NCI-H128 (cell line): Measurements from ENCODE around the gene ZNF507.

ENCODE experiments used
- DNase-seq: peaks from one replicate; lab custom pipeline; 2025; ENCODE audit not compliant: unreplicated experiment; lab: John Stamatoyannopoulos, UW

Gene ZNF507

GRCh38 chr19:32345261-32346207 is at the start of gene ZNF507:
Gene ZNF507 (plus strand): TSS chr19:32345610. CDS start chr19:32352831, 7,221 bp downstream.
- peak; percentile 34 for DNase-seq

- no peak for DNase-seq
Observed at GRCh38 chr19:32296694-32297093, 48.7 kb upstream of the ZNF507 start.

DNA sequence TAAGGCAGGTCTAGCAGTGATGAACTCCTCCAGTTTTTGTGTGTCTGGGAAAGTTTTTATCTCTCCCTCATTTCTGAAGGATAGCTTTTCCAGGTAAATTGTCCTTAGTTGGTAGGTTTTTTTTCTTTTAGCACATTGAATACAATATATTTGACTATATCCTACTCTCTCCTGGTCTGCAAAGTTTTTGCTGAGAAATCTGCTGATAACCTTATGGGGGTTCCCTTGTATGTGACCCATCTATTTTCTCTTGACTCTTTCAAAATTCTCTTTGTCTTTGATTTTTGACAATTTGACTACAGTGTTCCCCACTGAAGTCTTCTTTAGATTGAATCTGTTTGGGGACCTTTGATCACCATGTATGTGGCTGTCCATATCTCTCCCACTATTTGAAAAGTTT is 42.6 kb upstream of the ZNF507 start:
- no peak for DNase-seq

DNA sequence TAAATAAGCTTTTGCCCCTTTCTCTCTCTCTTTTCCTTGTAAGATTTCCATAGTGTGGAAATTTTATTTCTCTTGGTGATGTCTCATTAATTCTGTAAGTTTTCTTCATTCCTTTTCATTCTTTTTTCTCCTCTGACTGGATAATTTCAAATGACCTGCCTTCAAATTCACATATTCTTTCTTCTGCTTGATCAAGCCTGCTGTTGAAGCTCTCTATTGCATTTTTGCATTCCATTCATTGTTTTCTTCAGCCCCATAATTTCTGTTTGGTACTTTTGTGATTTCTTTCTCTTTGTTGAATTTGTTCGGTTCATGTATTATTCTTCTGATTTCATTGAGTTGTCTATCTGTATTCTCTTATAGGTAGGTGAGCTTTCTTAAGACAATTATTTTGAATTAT is 42.2 kb upstream of the ZNF507 start:
- DNase-seq: no peak

DNA sequence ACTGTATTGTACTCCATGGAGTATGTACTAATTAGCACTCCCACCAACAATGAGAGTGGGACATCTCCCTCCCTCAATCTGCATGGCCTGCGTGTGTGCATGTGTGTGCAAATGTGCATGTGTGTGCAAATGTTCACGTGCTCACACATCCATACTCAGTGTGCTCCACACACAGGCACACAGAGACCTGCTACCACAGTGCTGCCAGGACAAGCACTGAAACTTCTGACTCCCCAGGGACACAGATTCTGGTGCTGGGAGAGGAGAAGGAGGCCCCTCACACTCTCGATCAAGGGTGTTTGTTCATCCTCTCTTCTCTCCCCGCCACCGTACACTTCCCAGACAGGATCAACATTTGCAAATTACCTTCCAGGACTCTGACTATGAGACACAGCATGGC is 37.8 kb upstream of the ZNF507 start:
- DNase-seq: no peak

- no peak for DNase-seq
Observed at GRCh38 chr19:32308431-32309077, 36.9 kb upstream of the ZNF507 start.

- DNase-seq: no peak
Observed at GRCh38 chr19:32309711-32310390, 35.6 kb upstream of the ZNF507 start.

DNA sequence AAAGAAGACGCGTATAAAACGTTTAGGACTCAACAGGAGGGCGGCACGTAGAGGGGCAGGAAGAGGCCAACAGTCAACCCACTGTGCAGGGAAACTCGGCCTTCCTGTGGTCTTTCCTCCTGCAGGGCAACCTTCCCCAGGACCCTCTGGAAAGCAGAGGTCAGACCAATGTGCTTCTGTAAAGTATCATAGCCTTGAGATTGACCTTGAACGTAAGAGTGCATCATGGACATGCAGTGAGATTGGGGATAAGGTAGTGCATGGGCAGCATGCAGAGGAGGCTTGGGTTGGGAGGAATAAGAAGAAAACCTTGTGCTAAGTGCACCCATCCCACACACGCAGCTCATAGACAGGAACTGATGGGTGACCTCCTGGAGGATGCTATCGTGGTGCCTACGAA is 34.0 kb upstream of the ZNF507 start:
- no peak for DNase-seq

GRCh38 chr19:32313569-32314265 is 31.7 kb upstream of the ZNF507 start:
- DNase-seq: no peak

GRCh38 chr19:32316034-32316433 is 29.4 kb upstream of the ZNF507 start:
- DNase-seq: no peak

- DNase-seq: no peak
Observed at GRCh38 chr19:32317086-32317485, 28.3 kb upstream of the ZNF507 start.

DNA sequence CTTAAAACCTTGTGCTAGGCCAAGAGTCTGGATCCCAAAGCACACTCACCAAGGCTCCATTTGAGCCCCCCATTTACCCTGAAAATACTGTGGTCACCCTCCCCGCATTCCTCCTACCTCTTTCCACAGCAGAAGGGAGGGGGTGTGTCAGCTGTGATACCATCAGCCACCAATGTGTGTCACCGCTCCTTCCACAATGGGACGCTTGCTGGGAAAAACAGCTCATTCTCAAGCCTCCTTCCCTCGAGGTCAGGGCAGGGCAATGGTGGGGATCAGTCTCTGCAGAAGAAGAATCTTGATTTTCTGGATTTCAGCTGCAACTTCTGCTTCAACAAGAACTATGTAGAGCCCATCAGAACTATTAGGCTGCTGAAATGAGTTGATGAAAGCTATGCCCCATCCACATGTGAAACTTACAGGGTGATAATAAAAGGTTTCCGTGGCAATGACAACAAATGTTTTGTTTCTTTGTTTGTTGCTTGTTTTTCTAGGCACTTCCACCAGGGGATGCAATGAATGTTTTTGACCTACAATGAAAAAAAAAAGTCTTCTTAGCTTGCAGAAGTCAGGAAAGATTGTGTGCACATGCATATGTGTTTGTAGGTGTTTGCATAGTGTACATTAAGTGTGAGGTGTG is 26.4 kb upstream of the ZNF507 start:
- DNase-seq: no peak

DNA sequence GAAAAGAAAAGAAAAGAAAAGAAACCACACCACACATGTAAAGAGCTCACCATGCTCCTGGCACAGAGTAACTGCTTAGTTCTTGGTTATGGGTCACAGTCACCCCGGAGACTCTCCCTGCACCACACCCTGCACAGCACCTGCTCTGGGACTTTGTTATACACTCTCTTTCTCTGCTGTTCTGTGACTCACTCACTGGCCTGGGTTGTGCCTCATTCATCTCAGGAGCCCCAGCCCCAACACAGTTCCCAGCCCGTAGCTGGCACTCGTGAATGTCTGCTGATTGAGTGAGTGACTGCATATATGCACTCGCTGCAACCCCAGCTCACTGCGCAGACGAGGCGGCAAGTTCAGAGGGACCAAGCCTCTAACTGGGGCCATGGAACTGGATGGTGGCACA is 22.9 kb upstream of the ZNF507 start:
- DNase-seq: no peak

DNA sequence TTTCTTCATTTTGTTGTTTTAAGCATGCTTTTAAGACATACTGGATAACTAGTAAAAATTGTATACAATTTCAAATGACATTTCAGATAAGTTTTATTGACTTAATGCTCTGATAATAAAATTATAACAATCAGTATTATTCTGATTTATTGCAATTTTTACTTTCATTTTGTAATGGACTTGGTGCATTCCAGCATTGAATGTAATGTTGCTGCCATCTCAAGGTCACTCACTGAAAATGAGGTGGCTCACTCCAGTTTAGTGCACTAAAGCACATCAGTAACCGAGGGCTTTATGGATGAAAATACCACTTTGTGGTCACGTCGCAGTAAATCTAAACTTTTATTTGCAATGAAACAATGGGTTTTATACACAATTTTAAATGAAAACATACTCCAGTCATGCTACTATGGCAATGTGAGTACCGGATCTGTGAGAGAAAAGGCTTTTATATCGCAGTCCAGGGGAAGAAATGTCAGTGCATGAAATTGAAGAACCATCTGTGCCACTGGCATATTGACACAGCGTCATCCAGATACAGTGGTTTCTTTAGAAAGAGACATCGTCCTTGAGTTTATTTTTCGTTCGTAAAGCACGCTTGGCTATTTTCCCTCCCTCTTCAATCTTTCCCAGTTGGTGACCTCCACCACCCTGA is 20.7 kb upstream of the ZNF507 start:
- DNase-seq: no peak

GRCh38 chr19:32330213-32330857 is 15.1 kb upstream of the ZNF507 start:
- no peak for DNase-seq

GRCh38 chr19:32333227-32333626 is 12.2 kb upstream of the ZNF507 start:
- DNase-seq: no peak

- no peak for DNase-seq
Observed at GRCh38 chr19:32336259-32337083, 8.9 kb upstream of the ZNF507 start.

GRCh38 chr19:32337084-32337808 is 8.2 kb upstream of the ZNF507 start:
- DNase-seq: no peak
